ENCODE results near the gene PLCD3.

Gene PLCD3

DNA sequence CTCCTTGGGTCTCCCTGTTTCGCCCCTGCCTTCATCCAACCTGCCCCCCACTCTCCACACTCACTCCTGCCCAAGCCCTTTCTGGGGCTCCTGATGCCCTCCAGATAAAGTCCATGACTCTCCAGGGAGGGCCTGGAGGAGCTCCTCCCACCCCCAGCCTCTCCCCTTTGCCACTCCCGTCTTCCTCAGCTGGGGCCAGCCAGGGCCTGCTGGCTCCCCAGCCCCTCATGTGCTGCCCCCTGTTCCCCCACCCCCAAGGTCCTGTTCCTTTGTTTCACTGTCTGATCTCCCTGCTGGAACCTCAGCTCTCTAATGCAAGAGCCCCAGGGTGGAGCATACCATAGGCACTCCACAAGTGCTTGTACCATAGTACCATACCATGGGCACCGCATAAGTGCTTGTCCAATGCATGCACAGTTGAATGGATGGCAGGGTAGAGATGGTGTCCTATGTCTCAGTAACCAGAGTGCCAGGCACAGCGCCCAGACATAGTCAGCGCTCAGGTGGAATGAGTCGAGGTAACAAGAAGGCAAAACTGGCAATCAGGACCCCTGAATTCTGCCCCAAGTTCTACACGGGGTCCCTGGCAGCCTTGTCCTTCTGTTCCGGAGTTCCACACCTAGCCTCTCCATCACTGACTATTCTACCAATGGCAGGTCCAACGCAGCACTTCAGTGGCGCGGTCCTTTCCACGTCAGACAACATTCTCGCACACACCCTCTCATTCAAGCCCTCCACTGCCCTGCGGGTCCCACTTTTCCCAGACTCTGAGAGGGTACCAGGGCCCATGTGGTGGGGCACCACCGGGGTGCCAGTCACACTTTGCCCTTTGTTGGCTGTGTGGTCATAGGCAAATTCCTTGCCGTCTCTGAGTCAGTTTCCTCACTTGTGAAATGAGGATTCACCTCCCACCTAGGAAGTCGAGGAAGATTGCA, 1.4 kb downstream of the PLCD3 start:
- no peak for TF ChIP-seq ZNF274 (IDR thresholded peaks at IDR 0.05; ENCODE audit: low read depth, low read length)
- Histone ChIP-seq H3K9me3 (ENCODE audit: insufficient read depth, low read length) (peaks cover 17% of the 10 kb centered on the region; the same call in 1 of the 2 replicates), H3K27me3 (ENCODE audit: insufficient read depth, insufficient read length) (no peaks in the 10 kb centered on the region), H3K4me3 (ENCODE audit: insufficient read length, low read depth) (peak overlapping the region; percentile 65), H3K4me1 (ENCODE audit: insufficient read depth, insufficient read length) (peaks cover 35% of the 10 kb centered on the region), H3K36me3 (ENCODE audit: insufficient read depth, insufficient read length, low read length) (peaks cover 19% of the 10 kb centered on the region), H3K9ac (ENCODE audit: insufficient read length, low read depth) (peak overlapping the region; percentile 85)
- DNase-seq (ENCODE audit: low read depth, low spot score), result no peak

GRCh38 chr17:45129940-45130680, 2.2 kb downstream of the PLCD3 start:
- peak overlapping the region; percentile 58 for H3K9ac ChIP-seq (ENCODE audit: insufficient read length, low read depth)
- H3K4me3 ChIP-seq (ENCODE audit: insufficient read length, low read depth), result no peak overlapping the region
- TF ChIP-seq YY1 (IDR thresholded peaks at IDR 0.05; ENCODE audit: insufficient read depth, insufficient read length), result no peak
- TF ChIP-seq ZNF274 (IDR thresholded peaks at IDR 0.05; ENCODE audit: low read depth, low read length), result no peak
- no peak for TF ChIP-seq SUZ12 (IDR thresholded peaks at IDR 0.05; ENCODE audit: extremely low read depth, insufficient read depth, insufficient read length)
- peaks cover 9% of the 10 kb centered on the region; the same call in 1 of the 2 replicates for H3K9me3 ChIP-seq (ENCODE audit: insufficient read depth, low read length)
- H3K27me3 ChIP-seq (ENCODE audit: insufficient read depth, insufficient read length), result no peaks in the 10 kb centered on the region
- H3K36me3 ChIP-seq (ENCODE audit: insufficient read depth, insufficient read length, low read length), result peaks cover 22% of the 10 kb centered on the region
- no peak for DNase-seq (ENCODE audit: low read depth, low spot score)
- H3K4me1 ChIP-seq (ENCODE audit: insufficient read depth, insufficient read length), result peaks cover 35% of the 10 kb centered on the region

GRCh38 chr17:45129426-45129939, 2.8 kb downstream of the PLCD3 start:
- no peak for DNase-seq (ENCODE audit: low read depth, low spot score)
- peaks cover 22% of the 10 kb centered on the region for H3K36me3 ChIP-seq (ENCODE audit: insufficient read depth, insufficient read length, low read length)
- H3K4me1 ChIP-seq (ENCODE audit: insufficient read depth, insufficient read length), result peaks cover 37% of the 10 kb centered on the region
- no peak for TF ChIP-seq ZNF274 (IDR thresholded peaks at IDR 0.05; ENCODE audit: low read depth, low read length)
- TF ChIP-seq SUZ12 (IDR thresholded peaks at IDR 0.05; ENCODE audit: extremely low read depth, insufficient read depth, insufficient read length), result no peak
- no peak for TF ChIP-seq YY1 (IDR thresholded peaks at IDR 0.05; ENCODE audit: insufficient read depth, insufficient read length)
- peak overlapping the region; percentile 58 for H3K9ac ChIP-seq (ENCODE audit: insufficient read length, low read depth)
- no peaks in the 10 kb centered on the region for H3K27me3 ChIP-seq (ENCODE audit: insufficient read depth, insufficient read length)
- H3K9me3 ChIP-seq (ENCODE audit: insufficient read depth, low read length), result peaks cover 4% of the 10 kb centered on the region; the same call in 1 of the 2 replicates
- H3K4me3 ChIP-seq (ENCODE audit: insufficient read length, low read depth), result no peak overlapping the region

- Histone ChIP-seq H3K4me1 (ENCODE audit: insufficient read depth, insufficient read length) (peaks cover 42% of the 10 kb centered on the region), H3K36me3 (ENCODE audit: insufficient read depth, insufficient read length, low read length) (peaks cover 22% of the 10 kb centered on the region), H3K9ac (ENCODE audit: insufficient read length, low read depth) (no peak overlapping the region), H3K9me3 (ENCODE audit: insufficient read depth, low read length) (peaks cover 2% of the 10 kb centered on the region; the same call in 1 of the 2 replicates), H3K27me3 (ENCODE audit: insufficient read depth, insufficient read length) (no peaks in the 10 kb centered on the region), H3K4me3 (ENCODE audit: insufficient read length, low read depth) (no peak overlapping the region)
- DNase-seq (ENCODE audit: low read depth, low spot score), result no peak
- TF ChIP-seq ZNF274 (IDR thresholded peaks at IDR 0.05; ENCODE audit: low read depth, low read length) (no peak), YY1 (IDR thresholded peaks at IDR 0.05; ENCODE audit: insufficient read depth, insufficient read length) (no peak), SUZ12 (IDR thresholded peaks at IDR 0.05; ENCODE audit: extremely low read depth, insufficient read depth, insufficient read length) (no peak)
Measured at GRCh38 chr17:45128989-45129388, 3.3 kb downstream of the PLCD3 start.

GRCh38 chr17:45128331-45128730, 4.0 kb downstream of the PLCD3 start:
- peak overlapping the region; percentile 50 for H3K9ac ChIP-seq (ENCODE audit: insufficient read length, low read depth)
- no peak for TF ChIP-seq SUZ12 (IDR thresholded peaks at IDR 0.05; ENCODE audit: extremely low read depth, insufficient read depth, insufficient read length)
- TF ChIP-seq YY1 (IDR thresholded peaks at IDR 0.05; ENCODE audit: insufficient read depth, insufficient read length), result no peak
- TF ChIP-seq ZNF274 (IDR thresholded peaks at IDR 0.05; ENCODE audit: low read depth, low read length), result no peak
- DNase-seq (ENCODE audit: low read depth, low spot score), result no peak
- no peaks in the 10 kb centered on the region for H3K27me3 ChIP-seq (ENCODE audit: insufficient read depth, insufficient read length)
- peaks cover 22% of the 10 kb centered on the region for H3K36me3 ChIP-seq (ENCODE audit: insufficient read depth, insufficient read length, low read length)
- no peak overlapping the region for H3K4me3 ChIP-seq (ENCODE audit: insufficient read length, low read depth)
- H3K9me3 ChIP-seq (ENCODE audit: insufficient read depth, low read length), result no peaks in the 10 kb centered on the region; the same call in 1 of the 2 replicates
- H3K4me1 ChIP-seq (ENCODE audit: insufficient read depth, insufficient read length), result peaks cover 49% of the 10 kb centered on the region

DNA sequence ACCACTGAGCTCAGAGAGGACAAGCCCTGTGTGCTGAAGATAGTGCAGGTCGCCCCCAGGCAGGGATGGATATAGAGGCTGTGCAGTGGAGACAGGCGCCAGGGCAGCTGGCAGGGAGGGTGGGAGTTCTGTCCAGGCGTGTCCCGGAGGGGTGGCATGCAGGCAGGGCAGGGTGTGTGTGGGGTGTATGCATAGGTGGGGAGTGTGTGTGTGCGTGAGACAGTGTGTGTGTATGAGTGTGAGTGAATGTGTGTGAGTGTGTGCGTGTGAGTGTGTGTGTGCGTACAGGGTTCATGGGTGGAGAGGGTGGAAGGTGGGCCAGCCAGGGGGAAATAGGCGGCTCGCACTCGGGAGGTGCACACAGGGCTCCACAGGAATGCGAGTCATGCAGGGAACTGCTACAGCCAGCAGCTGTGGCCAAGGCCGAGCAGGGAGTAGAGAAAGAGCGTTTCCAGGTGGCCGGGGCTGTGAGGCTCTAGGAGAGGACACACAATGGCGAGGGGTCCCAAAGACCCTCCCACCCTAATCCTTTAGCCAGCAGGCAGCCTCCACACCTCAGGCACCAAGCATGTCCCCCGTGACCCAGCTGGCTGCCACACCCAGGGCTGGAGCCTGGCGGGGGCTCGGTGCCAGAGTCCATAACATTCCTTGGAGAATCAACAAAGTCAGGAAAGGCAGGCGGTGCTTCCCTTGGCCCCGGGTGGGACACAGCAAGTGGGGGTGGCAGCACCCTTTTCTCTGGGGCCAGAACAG, 4.6 kb downstream of the PLCD3 start:
- Histone ChIP-seq H3K9ac (ENCODE audit: insufficient read length, low read depth) (peak overlapping the region; percentile 66), H3K4me1 (ENCODE audit: insufficient read depth, insufficient read length) (peaks cover 47% of the 10 kb centered on the region), H3K4me3 (ENCODE audit: insufficient read length, low read depth) (no peak overlapping the region)

More for the DNA sequence above, 4.6 kb downstream of the PLCD3 start:
- H3K36me3 ChIP-seq (ENCODE audit: insufficient read depth, insufficient read length, low read length), result peaks cover 22% of the 10 kb centered on the region
- no peaks in the 10 kb centered on the region for H3K9me3 ChIP-seq (ENCODE audit: insufficient read depth, low read length)
- no peak for DNase-seq (ENCODE audit: low read depth, low spot score)
- H3K27me3 ChIP-seq (ENCODE audit: insufficient read depth, insufficient read length), result no peaks in the 10 kb centered on the region
- TF ChIP-seq SUZ12 (IDR thresholded peaks at IDR 0.05; ENCODE audit: extremely low read depth, insufficient read depth, insufficient read length) (no peak), YY1 (IDR thresholded peaks at IDR 0.05; ENCODE audit: insufficient read depth, insufficient read length) (no peak), ZNF274 (IDR thresholded peaks at IDR 0.05; ENCODE audit: low read depth, low read length) (no peak)

All from NT2/D1 (cell line).